HG03342 (cell line): ENCODE measurements around the gene MCC.

Experiments
- ATAC-seq: cut with Tn5 transposase; IDR thresholded peaks from one replicate; pipeline ENCODE4 v1.9.1; 2021; ENCODE audit warnings: mild to moderate bottlenecking, moderate library complexity; ENCODE audit not compliant: unreplicated experiment

Gene MCC

GRCh38 chr5:113186061-113186460 is 302.2 kb downstream of the MCC start:
- no peak for ATAC-seq

GRCh38 chr5:113183694-113184093 is 304.6 kb downstream of the MCC start:
- ATAC-seq = no peak

GRCh38 chr5:113182658-113183344 is 305.5 kb downstream of the MCC start:
- no peak for ATAC-seq

- ATAC-seq = no peak
These were observed 306.3 kb downstream of the MCC start for GRCh38 chr5:113181853-113182490.

- no peak for ATAC-seq
These were observed 306.8 kb downstream of the MCC start for GRCh38 chr5:113181409-113181808.

DNA sequence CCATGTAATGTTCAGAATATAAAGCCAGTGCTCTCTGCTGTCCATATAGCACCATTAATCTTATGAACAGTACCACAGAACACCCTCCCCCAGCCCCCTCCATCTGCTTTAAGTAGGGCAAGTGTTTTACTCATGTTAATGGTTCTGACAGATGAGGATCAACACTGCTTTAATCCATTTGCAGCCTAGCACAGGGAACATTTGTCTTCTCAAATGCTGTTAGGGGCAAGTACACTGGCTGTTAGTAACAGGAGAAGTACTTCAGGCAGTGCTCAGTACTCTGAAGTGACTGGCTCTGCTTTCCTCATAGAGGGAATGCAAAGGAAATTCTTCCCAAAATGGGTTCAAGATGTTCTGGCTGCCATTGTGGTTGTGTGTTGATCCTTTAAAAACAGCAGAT is 309.1 kb downstream of the MCC start:
- no peak for ATAC-seq

DNA sequence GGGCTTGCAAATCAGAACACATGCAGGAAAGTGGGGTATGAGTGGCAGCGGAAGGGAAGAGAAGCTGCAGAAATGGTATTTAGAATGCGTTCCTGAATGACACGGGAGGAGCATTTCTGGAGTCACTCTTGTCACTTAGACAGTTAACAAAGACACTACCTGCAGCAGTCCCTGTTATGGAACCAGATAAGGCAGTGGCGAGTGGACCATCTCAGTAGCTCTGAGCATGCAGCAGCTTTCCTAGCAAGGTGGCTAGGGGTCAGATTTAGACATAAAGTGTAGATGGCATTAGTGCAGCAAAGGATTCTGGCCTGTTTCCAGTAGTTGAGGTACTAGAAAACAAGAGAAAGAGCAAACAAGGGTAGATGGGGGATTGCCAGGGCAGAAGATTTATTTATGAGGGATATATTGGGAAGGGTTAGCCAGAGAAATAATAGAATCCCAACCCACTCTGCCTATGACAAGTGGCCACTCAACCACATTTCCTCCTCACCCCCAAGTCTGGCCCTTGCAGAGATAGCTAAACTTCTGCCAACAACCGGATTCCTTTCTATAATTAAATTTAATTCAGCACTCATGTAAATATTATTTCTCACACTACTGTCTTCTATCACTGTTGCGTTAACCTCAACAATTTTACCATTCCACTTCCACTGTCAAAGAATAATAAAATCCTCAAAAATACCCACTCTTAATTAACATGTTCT is 310.0 kb downstream of the MCC start:
- ATAC-seq = no peak

- ATAC-seq = no peak
These were observed 311.0 kb downstream of the MCC start for GRCh38 chr5:113177225-113177624.

- no peak for ATAC-seq
These were observed 311.5 kb downstream of the MCC start for GRCh38 chr5:113176734-113177133.

DNA sequence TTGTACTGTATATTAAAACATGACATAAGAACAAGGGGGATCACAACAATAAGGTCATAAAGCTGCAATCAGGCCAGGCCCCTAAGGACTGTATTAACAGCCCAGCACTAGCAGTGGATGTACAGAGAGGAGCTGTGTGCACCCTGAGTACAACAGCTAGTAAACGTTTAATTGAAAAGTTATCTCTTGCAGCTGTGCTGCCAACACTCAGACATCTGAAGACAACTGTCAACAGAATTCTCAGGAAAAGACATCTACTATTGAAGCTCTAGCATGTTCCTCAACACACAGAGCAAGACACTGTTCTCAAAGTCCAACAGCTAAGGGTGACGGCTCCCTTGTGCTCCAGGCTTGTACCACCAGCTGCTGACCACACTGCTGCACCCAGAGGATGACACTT is 312.1 kb downstream of the MCC start:
- no peak for ATAC-seq

GRCh38 chr5:113172231-113172826 is 315.9 kb downstream of the MCC start:
- ATAC-seq = no peak

GRCh38 chr5:113171520-113171919 is 316.7 kb downstream of the MCC start:
- no peak for ATAC-seq

GRCh38 chr5:113170707-113171106 is 317.5 kb downstream of the MCC start:
- ATAC-seq = no peak

GRCh38 chr5:113169720-113170119 is 318.5 kb downstream of the MCC start:
- no peak for ATAC-seq

DNA sequence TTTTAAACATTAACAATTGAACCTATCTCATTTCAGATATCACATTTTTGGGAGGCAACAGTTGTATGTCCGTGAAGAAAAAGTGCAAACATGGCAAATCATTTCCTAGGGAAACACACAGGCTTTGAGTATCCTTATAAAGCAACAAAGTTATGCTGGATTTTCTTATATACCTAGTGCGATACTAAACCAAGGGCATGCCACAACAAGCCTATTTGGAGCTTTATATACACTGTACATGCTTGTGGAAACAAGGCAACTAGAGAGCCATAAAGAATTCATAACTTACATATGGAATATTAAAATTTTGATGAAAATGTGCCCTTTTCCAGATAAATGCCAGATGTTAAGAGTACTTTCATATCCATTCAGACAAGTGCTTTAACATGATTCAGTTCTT is 320.3 kb downstream of the MCC start:
- ATAC-seq = no peak

DNA sequence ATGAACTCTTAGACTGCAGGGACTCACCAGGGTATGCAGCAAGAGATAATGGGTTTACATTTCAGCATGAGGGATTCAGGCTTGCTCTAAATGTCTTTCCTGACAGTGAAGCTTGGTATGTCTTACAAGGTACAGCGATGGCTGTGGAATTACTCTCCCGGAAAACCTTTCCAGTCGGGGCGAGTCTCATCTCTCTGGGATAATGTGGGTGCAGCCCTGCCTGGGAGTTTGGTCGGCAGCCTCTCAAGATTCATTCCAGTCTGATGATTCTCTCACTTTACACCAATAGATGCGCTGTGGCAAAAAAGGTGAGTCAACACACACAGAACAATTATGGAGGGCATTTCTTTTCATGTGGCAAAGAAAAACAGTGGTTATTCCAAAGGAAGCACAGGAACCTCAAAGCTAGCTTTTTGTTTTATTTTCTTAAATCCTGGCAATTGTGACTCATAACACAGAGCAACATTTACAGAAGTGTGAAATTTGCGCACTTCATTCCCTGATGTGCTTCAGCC is 321.3 kb downstream of the MCC start:
- ATAC-seq = no peak

DNA sequence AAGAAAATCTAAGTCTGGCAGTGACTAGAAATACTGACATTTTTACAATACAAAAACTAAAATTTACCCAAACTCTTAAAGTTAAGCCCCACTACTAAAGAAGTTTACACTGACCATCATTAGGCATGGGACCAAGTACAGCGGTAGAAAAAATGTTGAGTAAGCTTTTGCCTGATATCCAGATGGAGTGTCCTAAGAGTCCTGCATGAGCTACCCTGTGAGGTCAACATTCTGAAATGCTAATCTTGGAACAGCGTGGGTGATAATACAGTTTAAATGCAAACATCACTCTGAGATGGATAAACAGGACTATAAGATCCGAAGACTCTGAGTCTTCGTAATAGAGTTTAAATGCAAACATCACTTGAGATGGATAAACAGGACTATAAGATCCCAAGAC is 322.0 kb downstream of the MCC start:
- ATAC-seq = no peak

DNA sequence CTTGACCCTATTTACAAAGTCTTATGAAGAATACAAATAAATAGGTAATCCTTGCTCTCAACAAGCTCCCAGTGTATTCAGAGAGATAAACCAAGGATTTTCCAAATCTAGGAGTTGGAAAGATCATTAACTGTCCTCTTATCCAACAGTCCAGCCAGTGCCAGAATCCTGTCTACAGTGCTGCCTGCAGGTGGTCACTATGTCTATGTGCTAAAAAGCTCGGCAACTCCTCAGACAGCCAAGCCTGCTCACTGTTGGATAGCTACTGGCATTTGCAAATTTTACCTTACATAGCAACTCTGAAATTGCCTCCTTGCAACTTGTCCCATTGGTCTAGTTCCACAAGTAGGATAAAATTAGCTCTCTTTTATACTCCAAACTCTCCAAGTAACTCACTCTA is 324.2 kb downstream of the MCC start:
- no peak for ATAC-seq

GRCh38 chr5:113163328-113163727 is 324.9 kb downstream of the MCC start:
- no peak for ATAC-seq

DNA sequence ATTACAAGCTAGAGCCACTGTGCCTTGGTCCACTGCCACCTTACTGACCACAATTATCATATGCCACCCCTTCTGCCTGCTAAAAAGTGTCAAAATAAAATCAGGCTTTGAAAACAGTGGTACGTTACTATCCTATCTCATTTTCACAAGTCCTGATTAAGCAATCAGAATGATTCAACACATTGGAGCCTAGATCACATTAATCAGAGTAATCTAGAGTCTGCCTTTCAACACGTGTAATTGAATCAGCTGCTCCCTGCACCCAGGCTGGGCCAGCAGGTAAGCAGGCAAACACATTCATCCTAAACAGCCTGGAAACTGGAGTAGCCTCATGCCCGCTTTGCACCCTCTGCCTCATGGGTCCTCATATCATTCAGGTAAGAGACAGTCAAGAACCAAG is 325.5 kb downstream of the MCC start:
- ATAC-seq = no peak

DNA sequence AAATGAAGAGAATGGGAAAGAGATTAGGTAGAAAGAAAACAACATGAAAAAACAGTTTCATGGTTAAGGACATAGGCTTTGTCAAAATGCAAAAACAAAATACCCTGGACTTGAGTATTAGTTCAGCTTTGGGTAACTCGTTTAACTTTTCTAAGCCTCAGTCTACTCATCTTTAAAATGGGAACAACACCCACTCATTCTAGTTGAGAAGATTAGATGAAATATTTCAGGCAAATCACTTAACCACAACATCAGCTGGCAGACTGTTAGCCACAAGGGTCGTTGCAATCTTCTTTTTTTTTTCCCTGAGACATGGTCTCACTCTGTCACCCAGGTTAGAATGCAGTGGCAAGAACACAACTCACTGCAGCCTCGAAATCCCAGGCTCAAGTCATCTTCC is 326.0 kb downstream of the MCC start:
- no peak for ATAC-seq

- ATAC-seq = no peak
These were observed 326.4 kb downstream of the MCC start for GRCh38 chr5:113161806-113162205.
